K562 (cell line): ENCODE results near the gene BSDC1. TPM values are rescaled to one million over a fixed set of nuclear protein-coding genes. Genes with fewer than 3 reads are reported as not detected.

Source experiments
- ATAC-seq: fragments of 200-7000 bp; cut with Tn5 transposase; 3 replicates; pipeline ENCODE4 v1.9.1; 2020; ENCODE audit warnings: moderate library complexity
- BruUV-seq: library from RNA; stranded (reverse); fragments of 400-500 nt; replicated peaks from 2 replicates; lab custom pipeline; 2021; lab: Mats Ljungman, UMichigan
- CTCF ChIA-PET: fragments of 300-600 bp; formaldehyde crosslinking; extraction: SDS; loops from one replicate; lab custom pipeline; 2021; ENCODE audit warnings: low intra/inter-chr PET ratio; lab: Yijun Ruan, JAX
- POLR2A ChIA-PET: fragments of 300-600, 350-650 bp; sonication (Branson Sonifier 250); formaldehyde crosslinking; extraction: SDS; loops from one replicate; lab custom pipeline; 2021; ENCODE audit warnings: antibody characterized with exemption, inconsistent platforms; lab: Yijun Ruan, JAX
- DNase-seq, 4 experiments: peaks; one replicate each; pipeline versions ENCODE4 v3.0.0 to v3.0.0-alpha.2; 2011 to 2018; ENCODE audit warnings: low spot score in 3 of 4, mixed read lengths in 3 of 4; ENCODE audit errors: extremely low read depth in 1 of 4
- FAIRE-seq: peaks from 2 replicates; lab custom pipeline; 2011; peaks lifted over from hg19 to GRCh38; lab: Jason Lieb, UNC
- H2AFZ ChIP-seq: 2 replicates; pipeline ENCODE4 v1.6.0; 2011; ENCODE audit warnings: low read depth, low read length, control low read depth, inconsistent platforms
- H3K27ac ChIP-seq: fragments of 200-600 bp; 3 replicates; pipeline ENCODE4 v1.8.0; 2011; ENCODE audit warnings: low read depth, mild to moderate bottlenecking, control low read depth, inconsistent platforms, low read length, moderate library complexity, mixed read lengths; ENCODE audit errors: extremely low read depth
- H3K27me3 ChIP-seq, 2 experiments: fragments of 300-600 bp in 1 of 2; 2 replicates in 1 of 2; 3 replicates in 1 of 2; pipeline versions ENCODE4 v1.6.0 to v1.8.0; 2011; ENCODE audit warnings: inconsistent platforms in 2 of 2, low read length in 2 of 2, mild to moderate bottlenecking in 1 of 2, mixed read lengths in 1 of 2, moderate library complexity in 1 of 2; ENCODE audit not compliant: control insufficient read depth in 2 of 2, insufficient read depth in 2 of 2
- H3K36me3 ChIP-seq: fragments of 300-600 bp; 3 replicates; pipeline ENCODE4 v1.8.0; 2011; ENCODE audit warnings: mild to moderate bottlenecking, low read length, inconsistent platforms; ENCODE audit not compliant: control insufficient read depth, insufficient read depth
- H3K4me1 ChIP-seq, 2 experiments: fragments of 200-600 bp in 1 of 2; replicated peaks in 1 of 2; 2 replicates in 1 of 2; 3 replicates in 1 of 2; pipeline versions ENCODE4 v1.5.1 to v1.8.0; 2011; ENCODE audit warnings: inconsistent platforms in 2 of 2, low read length in 2 of 2, mild to moderate bottlenecking in 1 of 2, mixed read lengths in 1 of 2, moderate library complexity in 1 of 2; ENCODE audit not compliant: control insufficient read depth in 2 of 2, insufficient read depth in 2 of 2
- H3K4me2 ChIP-seq: 2 replicates; pipeline ENCODE4 v1.6.1; 2011; ENCODE audit warnings: low read length, control low read depth, inconsistent platforms, mixed read lengths; ENCODE audit not compliant: insufficient read depth
- H3K4me3 ChIP-seq: fragments of 200-600 bp; sonication (generic), shearing (Covaris generic); 2 replicates; pipeline ENCODE4 v1.5.1; 2016; ENCODE audit warnings: control low read depth, inconsistent platforms
- H3K79me2 ChIP-seq: fragments of 200-600 bp; 3 replicates; pipeline ENCODE4 v1.8.0; 2011; ENCODE audit warnings: low read length, inconsistent platforms; ENCODE audit not compliant: control insufficient read depth, insufficient read depth
- H3K9ac ChIP-seq, 2 experiments: 2 replicates each; pipeline versions ENCODE4 v1.6.0 to v1.6.1; 2011; ENCODE audit warnings: low read depth in 2 of 2, low read length in 2 of 2, control low read depth in 1 of 2, inconsistent platforms in 1 of 2, mild to moderate bottlenecking in 1 of 2, mixed read lengths in 1 of 2; ENCODE audit not compliant: insufficient read depth in 1 of 2
- H3K9me1 ChIP-seq: one replicate; pipeline ENCODE4 v1.6.0; 2011; ENCODE audit warnings: inconsistent platforms, mild to moderate bottlenecking, low read length, moderate library complexity; ENCODE audit not compliant: control insufficient read depth, insufficient read depth
- H3K9me3 ChIP-seq: replicated peaks from 2 replicates; pipeline ENCODE4 v1.5.1; 2011; ENCODE audit warnings: low read depth, low read length, inconsistent platforms; ENCODE audit not compliant: control insufficient read depth, insufficient read depth
- H4K20me1 ChIP-seq: replicated peaks from 2 replicates; pipeline ENCODE4 v1.6.1; 2011; ENCODE audit warnings: low read length, inconsistent platforms, mixed read lengths; ENCODE audit not compliant: control insufficient read depth, insufficient read depth
- BRD4 ChIP-seq: fragments of 200-600 bp; sonication (generic); IDR thresholded peaks from 2 replicates; pipeline ENCODE4 v1.6.1; 2017; ENCODE audit warnings: inconsistent platforms
- CEBPB ChIP-seq: fragments of 450-650 bp; IDR thresholded peaks from 2 replicates; pipeline ENCODE4 v1.6.1; 2016; ENCODE audit warnings: missing genetic modification characterization, missing compliant biosample characterization
- E2F5 ChIP-seq: sonication (generic); formaldehyde crosslinking; IDR thresholded peaks from 2 replicates; pipeline ENCODE4 v1.8.0; 2022; ENCODE audit warnings: mild to moderate bottlenecking, missing genetic modification reagents
- ETS1 ChIP-seq: conservative IDR thresholded peaks from 2 replicates; pipeline ENCODE4 v1.6.1; 2011; ENCODE audit warnings: low read depth, mild to moderate bottlenecking, low read length; ENCODE audit not compliant: control insufficient read depth
- GMEB1 ChIP-seq: fragments of 250-450 bp; sonication (Bioruptor Pico); IDR thresholded peaks from 2 replicates; pipeline ENCODE4 v1.4.0; 2020; ENCODE audit warnings: mild to moderate bottlenecking
- GTF2F1 ChIP-seq: IDR thresholded peaks from 2 replicates; pipeline ENCODE4 v1.6.1; 2011; ENCODE audit warnings: low read depth, low read length, improper control_type of control experiment
- HNRNPUL1 ChIP-seq: fragments of 200-400 bp; formaldehyde crosslinking; IDR thresholded peaks from 2 replicates; pipeline ENCODE4 v1.6.1; 2017; ENCODE audit warnings: low read length
- PML ChIP-seq: IDR thresholded peaks from 2 replicates; pipeline ENCODE4 v1.6.1; 2012; ENCODE audit warnings: low read length, inconsistent platforms
- POLR2A ChIP-seq: fragments of 450-650 bp; conservative IDR thresholded peaks from 2 replicates; pipeline ENCODE4 v1.6.1; 2016
- POLR2AphosphoS2 ChIP-seq: IDR thresholded peaks from 2 replicates; pipeline ENCODE4 v1.6.1; 2012; ENCODE audit warnings: low read length, improper control_type of control experiment
- POLR2AphosphoS5 ChIP-seq: IDR thresholded peaks from 2 replicates; pipeline ENCODE4 v1.6.1; 2011; ENCODE audit warnings: mild to moderate bottlenecking, low read depth, low read length, moderate library complexity; ENCODE audit not compliant: control insufficient read depth, insufficient read depth
- POLR2B ChIP-seq: fragments of 450-650 bp; IDR thresholded peaks from 2 replicates; pipeline ENCODE4 v1.6.1; 2018; ENCODE audit warnings: low read depth; ENCODE audit not compliant: partially characterized antibody
- POLR2G ChIP-seq: fragments of 200-400 bp; formaldehyde crosslinking; IDR thresholded peaks from 2 replicates; pipeline ENCODE4 v1.6.1; 2017; ENCODE audit warnings: low read depth, mild to moderate bottlenecking, antibody characterized with exemption, low read length, moderate library complexity
- SIRT6 ChIP-seq: IDR thresholded peaks from one replicate; pipeline ENCODE4 v1.6.1; 2012; ENCODE audit warnings: low read depth, mild to moderate bottlenecking, control low read depth, inconsistent platforms, low read length, moderate library complexity
- SUPT5H ChIP-seq: fragments of 450-650 bp; IDR thresholded peaks from 2 replicates; pipeline ENCODE4 v1.6.1; 2016
- USF2 ChIP-seq: sonication (generic); formaldehyde crosslinking; IDR thresholded peaks from 2 replicates; pipeline ENCODE4 v1.5.0; 2020; ENCODE audit warnings: missing genetic modification reagents
- ZBTB7A ChIP-seq: IDR thresholded peaks from 2 replicates; pipeline ENCODE4 v1.6.1; 2011; ENCODE audit warnings: low read depth, mild to moderate bottlenecking, low read length, moderate library complexity, borderline replicate concordance; ENCODE audit not compliant: control insufficient read depth
- ZBTB8A ChIP-seq: fragments of 450-650 bp; IDR thresholded peaks from 2 replicates; pipeline ENCODE4 v1.6.1; 2018; ENCODE audit warnings: mild to moderate bottlenecking, moderate library complexity; ENCODE audit not compliant: partially characterized antibody
- WGBS: fragments of 100-300 bp; shearing (Covaris generic); methylation state at CpG from one replicate; pipeline ENCODE4 v1.1.6; 2016; ENCODE audit warnings: low coverage, mixed read lengths; ENCODE audit not compliant: insufficient coverage; ENCODE audit errors: missing lambda C conversion rate; 5-methylcytosine and 5-hydroxymethylcytosine counted together
- in situ Hi-C: fragments of 300-500 bp; cut with MboI; formaldehyde crosslinking; loops from 4 replicates; pipeline ENCODE4 v1.15.0; 2018; ENCODE audit warnings: inconsistent platforms, mixed read lengths
- intact Hi-C: fragments of 100-400 bp; cut with micrococcal nuclease; formaldehyde crosslinking; loops from 2 replicates; pipeline ENCODE4 v1.14.2; 2022
- polyA plus RNA-seq, 8 experiments: library from polyadenylated mRNA; depleted of rRNA in 4 of 8; stranded (reverse) in 5 of 8; unstranded in 3 of 8; fragments of >200 nt; fragmentation: Nextera tagmentation in 2 of 8; fragmentation: Illumina TruSeq in 1 of 8; extraction: Ambion mirVana in 2 of 8; extraction: Trizol in 1 of 8; gene quantifications; 2 replicates each; pipeline versions ENCODE4 v1.2.1 to v1.2.3, GENCODE V29; 2011 to 2014; ENCODE audit warnings: inconsistent platforms in 1 of 8, missing spikeins in 1 of 8
- total RNA-seq, 7 experiments: library from RNA; depleted of rRNA in 6 of 7; stranded (reverse); fragments of >200 nt in 6 of 7; fragmentation: Illumina TruSeq in 2 of 7; extraction: Trizol in 2 of 7; gene quantifications; 2 replicates each; pipeline versions ENCODE4 v1.2.1 to v1.2.3, GENCODE V29; 2011 to 2021; ENCODE audit warnings: low replicate concordance in 1 of 7

BSDC1 gene
- total and polyA plus RNA-seq, 9 of the 15 experiments (the other 6 are each of a cell fraction or from before 2014, with no cell fraction given) = 10.2 to 96.8 (median 73.1) TPM

- peaks cover 6% of the 10 kb centered on the region for H3K9me1 ChIP-seq
- H3K9ac ChIP-seq = peak overlapping the region in 1 of 2 experiments; percentile 53; a peak in 2 of 4 replicates
- ChIA-PET CTCF (no interaction called here), POLR2A (interaction anchor here (0.6 to 5.9 kb wide), 23 partner anchors 9 to 188 kb away, joined by 3 to 75 read pairs (median 4); partner anchors contain the start of genes BSDC1, CCDC28B and HDAC1)
- peaks cover 17% of the 10 kb centered on the region; the same call in 1 of the 2 replicates for H4K20me1 ChIP-seq
- H3K4me1 ChIP-seq = peaks cover 20 to 31% of the 10 kb centered on the region in 2 experiments
- DNase-seq = no peak
- peaks cover 74% of the 10 kb centered on the region for H3K36me3 ChIP-seq
- 0 out of 3 replicates have a peak, but pooled peaks have one; percentile 0 for ATAC-seq
- in situ Hi-C loops (no loop called here), intact Hi-C loops (no loop called here)
- H3K4me3 ChIP-seq = no peak overlapping the region
- H3K4me2 ChIP-seq = no peak overlapping the region
- no peak for FAIRE-seq
- H3K9me3 ChIP-seq = no peaks in the 10 kb centered on the region
- no peak overlapping the region for H2AFZ ChIP-seq
- WGBS = 95% methylated on average over 2 of the region's 3 CpGs
- peaks cover 27% of the 10 kb centered on the region for H3K79me2 ChIP-seq
- no TSS peak for BruUV-seq
- H3K27ac ChIP-seq = no peak overlapping the region
- H3K27me3 ChIP-seq = no peaks in the 10 kb centered on the region
- TF ChIP-seq ZBTB7A = 0 out of 2 replicates have a peak, but pooled peaks have one; percentile 23
- TF ChIP-seq POLR2AphosphoS2 = 0 out of 2 replicates have a peak, but pooled peaks have one; percentile 63
- TF ChIP-seq GTF2F1 = no peak
- peak; percentile 55; the same call in 1 of the 2 replicates for TF ChIP-seq SUPT5H
- TF ChIP-seq ZBTB8A = no peak
- no peak for TF ChIP-seq USF2 (CRISPR knock-in tag)
- peak; percentile 39 for TF ChIP-seq POLR2B
- TF ChIP-seq PML = peak; percentile 11; the same call in 1 of the 2 replicates
- no peak for TF ChIP-seq CEBPB (tag)
- TF ChIP-seq POLR2G = peak; percentile 43; the same call in 1 of the 2 replicates
- peak; percentile 9; the same call in 1 of the 2 replicates for TF ChIP-seq HNRNPUL1
- TF ChIP-seq POLR2A = peak; percentile 65
- peak; percentile 51; the same call in 1 of the 2 replicates for TF ChIP-seq POLR2AphosphoS5
- TF ChIP-seq GMEB1 (CRISPR knock-in tag) = no peak
- TF ChIP-seq BRD4 = no peak
- TF ChIP-seq E2F5 (CRISPR knock-in tag) = no peak
- TF ChIP-seq ETS1 = no peak
- TF ChIP-seq SIRT6 = peak; percentile 81
Measured at GRCh38 chr1:32332290-32333079, 61.8 kb downstream of the BSDC1 start.
